OCI-LY7 (cell line): ENCODE results near the gene HECW1. TPM values are rescaled to one million over a fixed set of nuclear protein-coding genes. Genes with fewer than 3 reads are reported as not detected.

Experiments used
- BruUV-seq: library from RNA; stranded (reverse); fragments of 400-500 nt; replicated peaks from 2 replicates; lab custom pipeline; 2021; lab: Mats Ljungman, UMichigan
- CTCF ChIA-PET: fragments of 300-600 bp; sonication (Branson Sonifier 250); formaldehyde crosslinking; loops from one replicate; lab custom pipeline; 2022; ENCODE audit warnings: antibody characterized with exemption; ENCODE audit not compliant: unreplicated experiment; lab: Charles Lee
- POLR2A ChIA-PET: fragments of 300-600 bp; sonication (Branson Sonifier 250); formaldehyde crosslinking; loops from one replicate; lab custom pipeline; 2022; ENCODE audit warnings: antibody characterized with exemption; lab: Charles Lee
- DNase-seq: peaks from one replicate; pipeline ENCODE4 v3.0.0-alpha.2; 2015; ENCODE audit warnings: low spot score
- H2AFZ ChIP-seq: fragments of 200-600 bp; sonication (generic), shearing (Covaris generic); 2 replicates; pipeline ENCODE4 v1.6.1; 2014; ENCODE audit warnings: mild to moderate bottlenecking, antibody characterized with exemption, low read length, moderate library complexity
- H3K27ac ChIP-seq: fragments of 200-600 bp; sonication (generic); 2 replicates; pipeline ENCODE4 v1.5.1; 2014; ENCODE audit warnings: mixed run types, low read depth, mild to moderate bottlenecking, moderate library complexity, low read length, inconsistent platforms; ENCODE audit not compliant: poor library complexity, severe bottlenecking
- H3K36me3 ChIP-seq: fragments of 200-600 bp; sonication (generic); 2 replicates; pipeline ENCODE4 v1.6.1; 2014; ENCODE audit warnings: mild to moderate bottlenecking, antibody characterized with exemption, low read length, moderate library complexity, mixed read lengths; ENCODE audit not compliant: insufficient read depth
- H3K4me1 ChIP-seq: fragments of 200-600 bp; sonication (generic); 2 replicates; pipeline ENCODE4 v1.5.1; 2014; ENCODE audit warnings: mild to moderate bottlenecking, low read length; ENCODE audit not compliant: insufficient read depth, poor library complexity, severe bottlenecking
- H3K4me2 ChIP-seq: fragments of 200-600 bp; sonication (generic); 2 replicates; pipeline ENCODE4 v1.6.1; 2014; ENCODE audit warnings: mild to moderate bottlenecking, low read length
- H3K4me3 ChIP-seq: fragments of 200-600 bp; sonication (generic); 2 replicates; pipeline ENCODE4 v1.5.1; 2014; ENCODE audit warnings: mild to moderate bottlenecking, low read depth, low read length; ENCODE audit not compliant: poor library complexity, severe bottlenecking
- H3K79me2 ChIP-seq: fragments of 200-600 bp; sonication (generic); 2 replicates; pipeline ENCODE4 v1.6.1; 2016; ENCODE audit warnings: low read depth, mild to moderate bottlenecking, low read length, moderate library complexity, mixed read lengths; ENCODE audit not compliant: insufficient read depth
- H3K9me2 ChIP-seq: fragments of 200-600 bp; sonication (generic); 2 replicates; pipeline ENCODE4 v1.6.1; 2016; ENCODE audit warnings: mild to moderate bottlenecking, low read length, mixed read lengths; ENCODE audit not compliant: insufficient read depth
- H3K9me3 ChIP-seq: fragments of 200-600 bp; sonication (generic); 2 replicates; pipeline ENCODE4 v1.6.1; 2014; ENCODE audit warnings: mild to moderate bottlenecking, mixed run types, low read length, mixed read lengths
- H4K20me1 ChIP-seq: fragments of 200-600 bp; sonication (generic); 2 replicates; pipeline ENCODE4 v1.6.1; 2014; ENCODE audit warnings: mild to moderate bottlenecking, antibody characterized with exemption, low read length, moderate library complexity, mixed read lengths; ENCODE audit not compliant: insufficient read depth
- CTCF ChIP-seq: fragments of 200-600 bp; sonication (generic); conservative IDR thresholded peaks from 2 replicates; pipeline ENCODE4 v1.5.1; 2014; ENCODE audit warnings: mild to moderate bottlenecking, antibody characterized with exemption, low read length, moderate library complexity, mixed read lengths
- EZH2phosphoT487 ChIP-seq: fragments of 200-600 bp; sonication (generic); IDR thresholded peaks from 2 replicates; pipeline ENCODE4 v1.6.1; 2018; ENCODE audit warnings: low read depth, borderline replicate concordance, mild to moderate bottlenecking, mixed run types, antibody characterized with exemption, low read length, moderate library complexity, mixed read lengths
- intact Hi-C: fragments of 100-400 bp; cut with micrococcal nuclease; formaldehyde crosslinking; loops from one replicate; pipeline ENCODE4 v1.10.0; 2022; ENCODE audit not compliant: unreplicated experiment
- total RNA-seq, 2 experiments: library from RNA; depleted of rRNA in 1 of 2; stranded (reverse); fragments of >200 nt in 1 of 2; shearing (Covaris generic) in 1 of 2; gene quantifications; 2 replicates each; pipeline ENCODE4 v1.2.3, GENCODE V29; 2014 to 2022

HECW1 gene
- total RNA-seq, 2 experiments from 2014 or later: 2.0 TPM

GRCh38 chr7:43496596-43496995 lies 384.1 kb downstream of the HECW1 start:
- H3K9me2 ChIP-seq: no peaks in the 10 kb centered on the region
- POLR2A ChIA-PET: interaction anchor here (0.8 kb wide), 1 partner anchor 9 kb away, joined by 3 read pairs; no protein-coding TSS in a partner anchor
- intact Hi-C loops: no loop called here
- no peak for DNase-seq
- no peaks in the 10 kb centered on the region for H4K20me1 ChIP-seq
- TF ChIP-seq EZH2phosphoT487: no peak
- TF ChIP-seq CTCF: no peak
- H3K4me1 ChIP-seq: no peaks in the 10 kb centered on the region
- H3K9me3 ChIP-seq: no peaks in the 10 kb centered on the region
- H3K27ac ChIP-seq: no peak overlapping the region
- CTCF ChIA-PET: no interaction called here
- no TSS peak for BruUV-seq
- no peak overlapping the region for H3K4me2 ChIP-seq
- H3K4me3 ChIP-seq: no peak overlapping the region
- H3K79me2 ChIP-seq: no peaks in the 10 kb centered on the region
- no peak overlapping the region for H2AFZ ChIP-seq
- H3K36me3 ChIP-seq: no peaks in the 10 kb centered on the region

GRCh38 chr7:43501870-43502269 lies 389.4 kb downstream of the HECW1 start:
- Histone ChIP-seq H3K27ac (no peak overlapping the region), H3K9me3 (no peaks in the 10 kb centered on the region), H3K9me2 (no peaks in the 10 kb centered on the region), H3K4me1 (no peaks in the 10 kb centered on the region), H3K4me3 (no peak overlapping the region), H2AFZ (no peak overlapping the region), H3K36me3 (no peaks in the 10 kb centered on the region), H3K4me2 (no peak overlapping the region), H3K79me2 (no peaks in the 10 kb centered on the region), H4K20me1 (no peaks in the 10 kb centered on the region)
- no TSS peak for BruUV-seq
- ChIA-PET POLR2A (interaction anchor here (0.9 to 1.2 kb wide), 2 partner anchors 13 to 329 kb away, joined by 4 to 5 read pairs; no protein-coding TSS in a partner anchor), CTCF (no interaction called here)
- intact Hi-C loops: no loop called here
- TF ChIP-seq CTCF (no peak), EZH2phosphoT487 (no peak)
- DNase-seq: no peak

- no peak for DNase-seq
- H4K20me1 ChIP-seq: no peaks in the 10 kb centered on the region
- no peak overlapping the region for H3K27ac ChIP-seq
- ChIA-PET CTCF (no interaction called here), POLR2A (no interaction called here)
- H3K9me3 ChIP-seq: no peaks in the 10 kb centered on the region
- H3K36me3 ChIP-seq: no peaks in the 10 kb centered on the region
- no peak overlapping the region for H2AFZ ChIP-seq
- H3K9me2 ChIP-seq: no peaks in the 10 kb centered on the region
- intact Hi-C loops: no loop called here
- H3K4me1 ChIP-seq: no peaks in the 10 kb centered on the region
- H3K4me2 ChIP-seq: no peak overlapping the region
- H3K4me3 ChIP-seq: no peak overlapping the region
- BruUV-seq: no TSS peak
- TF ChIP-seq CTCF (no peak), EZH2phosphoT487 (no peak)
- no peaks in the 10 kb centered on the region for H3K79me2 ChIP-seq
Observed at GRCh38 chr7:43502941-43503340, 390.5 kb downstream of the HECW1 start.
